ENCODE results near the gene FGF22. TPM values are rescaled to one million over a fixed set of nuclear protein-coding genes. Genes with fewer than 3 reads are reported as not detected.
"Not testable (repeated sequence)": the region's sequence is repeated elsewhere in the genome, so short reads cannot be mapped to it uniquely, and the experiment has no call there.

FGF22 gene
- total RNA-seq, 1 donor from 2014 or later, result 0.51 TPM

GRCh38 chr19:623175-623916, 16.3 kb upstream of the FGF22 start:
- H3K27me3 Mint-ChIP-seq (ENCODE audit: low read depth), result no peaks in the 10 kb centered on the region
- DNase-seq (ENCODE audit: low read depth, low spot score), result no peak
- H3K27ac Mint-ChIP-seq (ENCODE audit: unreplicated experiment), result no peak overlapping the region
- H3K36me3 Mint-ChIP-seq (ENCODE audit: low read depth), result peaks cover 7% of the 10 kb centered on the region
- no peaks in the 10 kb centered on the region for H3K9me3 Mint-ChIP-seq
- no peak overlapping the region for H3K4me3 Mint-ChIP-seq
- no peak for TF ChIP-seq CTCF (conservative IDR thresholded peaks at IDR 0.05)
- peaks cover 7% of the 10 kb centered on the region for H3K4me1 Mint-ChIP-seq

- no peak overlapping the region for H3K27ac Mint-ChIP-seq (ENCODE audit: unreplicated experiment)
- no peak for DNase-seq (ENCODE audit: low read depth, low spot score)
- H3K36me3 Mint-ChIP-seq (ENCODE audit: low read depth), result peaks cover 7% of the 10 kb centered on the region
- no peak for TF ChIP-seq CTCF (conservative IDR thresholded peaks at IDR 0.05)
- no peak overlapping the region for H3K4me3 Mint-ChIP-seq
- no peaks in the 10 kb centered on the region for H3K27me3 Mint-ChIP-seq (ENCODE audit: low read depth)
- no peaks in the 10 kb centered on the region for H3K9me3 Mint-ChIP-seq
- peaks cover 9% of the 10 kb centered on the region for H3K4me1 Mint-ChIP-seq
These were observed 15.7 kb upstream of the FGF22 start for GRCh38 chr19:623974-624373.

GRCh38 chr19:624433-625109, 15.1 kb upstream of the FGF22 start:
- H3K4me1 Mint-ChIP-seq, result peaks cover 12% of the 10 kb centered on the region
- H3K27me3 Mint-ChIP-seq (ENCODE audit: low read depth), result no peaks in the 10 kb centered on the region
- no peak for TF ChIP-seq CTCF (conservative IDR thresholded peaks at IDR 0.05)
- H3K27ac Mint-ChIP-seq (ENCODE audit: unreplicated experiment), result no peak overlapping the region
- peaks cover 8% of the 10 kb centered on the region for H3K36me3 Mint-ChIP-seq (ENCODE audit: low read depth)
- DNase-seq (ENCODE audit: low read depth, low spot score), result no peak
- no peaks in the 10 kb centered on the region for H3K9me3 Mint-ChIP-seq
- no peak overlapping the region for H3K4me3 Mint-ChIP-seq

- no peaks in the 10 kb centered on the region for H3K27me3 Mint-ChIP-seq (ENCODE audit: low read depth)
- peaks cover 12% of the 10 kb centered on the region for H3K4me1 Mint-ChIP-seq
- peaks cover 8% of the 10 kb centered on the region for H3K36me3 Mint-ChIP-seq (ENCODE audit: low read depth)
- peak overlapping the region; percentile 41 for H3K4me3 Mint-ChIP-seq
- no peak for TF ChIP-seq CTCF (conservative IDR thresholded peaks at IDR 0.05)
- H3K27ac Mint-ChIP-seq (ENCODE audit: unreplicated experiment), result no peak overlapping the region
- no peaks in the 10 kb centered on the region for H3K9me3 Mint-ChIP-seq
- DNase-seq (ENCODE audit: low read depth, low spot score), result no peak
These were observed 14.4 kb upstream of the FGF22 start for GRCh38 chr19:625257-625656.

- DNase-seq (ENCODE audit: low read depth, low spot score); H3K4me3 Mint-ChIP-seq; H3K36me3 Mint-ChIP-seq (ENCODE audit: low read depth); H3K9me3 Mint-ChIP-seq; H3K27me3 Mint-ChIP-seq (ENCODE audit: low read depth); H3K27ac Mint-ChIP-seq (ENCODE audit: unreplicated experiment): not testable (repeated sequence)
- H3K4me1 Mint-ChIP-seq, result peaks cover 12% of the 10 kb centered on the region
These were observed 13.1 kb upstream of the FGF22 start for GRCh38 chr19:626566-626965.

- no peak for DNase-seq (ENCODE audit: low read depth, low spot score)
- Mint-ChIP-seq H3K4me1 (peaks cover 12% of the 10 kb centered on the region), H3K27ac (ENCODE audit: unreplicated experiment) (peak overlapping the region; percentile 83), H3K27me3 (ENCODE audit: low read depth) (no peaks in the 10 kb centered on the region), H3K36me3 (ENCODE audit: low read depth) (peaks cover 8% of the 10 kb centered on the region), H3K9me3 (no peaks in the 10 kb centered on the region), H3K4me3 (no peak overlapping the region)
- peak; percentile 46 for TF ChIP-seq CTCF (conservative IDR thresholded peaks at IDR 0.05)
These were observed 11.5 kb upstream of the FGF22 start for GRCh38 chr19:628168-628567.

- not testable (repeated sequence) for H3K4me3 Mint-ChIP-seq; H3K27ac Mint-ChIP-seq (ENCODE audit: unreplicated experiment); H3K27me3 Mint-ChIP-seq (ENCODE audit: low read depth); H3K36me3 Mint-ChIP-seq (ENCODE audit: low read depth); DNase-seq (ENCODE audit: low read depth, low spot score); H3K9me3 Mint-ChIP-seq
- H3K4me1 Mint-ChIP-seq, result peaks cover 22% of the 10 kb centered on the region
These were observed 10.2 kb upstream of the FGF22 start for GRCh38 chr19:629515-629914.

Measured in neural crest cell (in vitro differentiated cells).